HL-60 (cell line): ENCODE results near the gene GPER1.

Experiments
- DNase-seq, 2 experiments: peaks; one replicate each; pipeline ENCODE4 v3.0.0-alpha.2; 2010 to 2020; ENCODE audit warnings: low read depth in 1 of 2, low spot score in 1 of 2
- H3K27ac ChIP-seq: fragments of 250-450 bp; sonication (Bioruptor Pico); replicated peaks from 2 replicates; pipeline ENCODE4 v1.5.1; 2020; ENCODE audit warnings: mild to moderate bottlenecking, moderate library complexity
- H3K27me3 ChIP-seq: fragments of 250-450 bp; sonication (Bioruptor Pico); 2 replicates; pipeline ENCODE4 v1.5.1; 2021; ENCODE audit warnings: mild to moderate bottlenecking, moderate library complexity; ENCODE audit not compliant: insufficient read depth, poor library complexity, severe bottlenecking
- H3K4me3 ChIP-seq: replicated peaks from 2 replicates; pipeline ENCODE4 v1.5.1; 2011; ENCODE audit warnings: mild to moderate bottlenecking, control low read depth, low read length; ENCODE audit not compliant: insufficient read depth
- GABPA ChIP-seq: IDR thresholded peaks from 2 replicates; pipeline ENCODE4 v1.6.1; 2012; ENCODE audit warnings: low read depth
- POLR2AphosphoS5 ChIP-seq: IDR thresholded peaks from 2 replicates; pipeline ENCODE4 v1.6.1; 2012; ENCODE audit warnings: low read depth
- SPI1 ChIP-seq: IDR thresholded peaks from 2 replicates; pipeline ENCODE4 v1.6.1; 2012; ENCODE audit warnings: low read depth, mild to moderate bottlenecking, borderline replicate concordance
- TF ChIP-seq, protein P1 (sequence below): IDR thresholded peaks from one replicate; pipeline ENCODE4 v1.5.1; 2011; ENCODE audit warnings: low read length, control low read depth, inconsistent platforms; ENCODE audit not compliant: insufficient read depth
- TF ChIP-seq, protein P2 (sequence below): IDR thresholded peaks from 2 replicates; pipeline ENCODE4 v1.6.1; 2012; ENCODE audit warnings: low read depth; ENCODE audit not compliant: insufficient replicate concordance

The GPER1 gene

DNA sequence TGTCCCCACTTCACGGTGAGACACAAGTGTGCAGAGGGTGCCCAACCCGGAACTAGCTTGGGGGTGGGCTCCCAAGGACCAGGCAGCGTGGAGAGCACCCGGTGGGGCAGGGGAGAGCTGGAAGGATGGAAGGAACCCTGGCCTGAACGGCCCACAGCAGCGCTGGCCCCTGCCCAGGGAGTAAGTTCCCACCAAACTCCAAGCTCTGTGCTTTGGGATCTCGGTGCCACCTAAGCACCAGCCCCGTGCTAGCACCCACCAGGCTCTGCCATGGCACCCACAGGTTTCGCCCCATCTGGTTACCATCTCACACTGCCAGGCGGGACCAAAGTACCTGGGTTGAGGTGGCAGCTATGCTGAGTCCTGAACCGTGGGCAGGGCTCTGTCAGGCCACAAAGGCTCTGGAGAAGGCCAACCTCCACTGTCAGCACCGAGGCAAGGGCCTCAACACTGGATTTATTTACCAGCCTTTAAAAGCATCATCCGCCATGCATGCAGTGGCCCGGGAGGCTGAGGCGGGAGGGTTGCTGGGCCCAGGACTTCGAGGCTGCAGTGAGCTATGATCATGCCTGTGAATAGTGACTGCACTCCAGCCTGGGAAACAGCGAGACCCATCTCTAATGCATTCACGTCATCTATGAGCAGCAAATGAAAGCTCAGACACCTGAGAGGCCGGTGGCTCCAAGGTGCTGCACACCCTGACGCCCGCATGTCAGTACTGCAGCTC, 16.0 kb downstream of the GPER1 start:
- TF ChIP-seq, protein P1, sequence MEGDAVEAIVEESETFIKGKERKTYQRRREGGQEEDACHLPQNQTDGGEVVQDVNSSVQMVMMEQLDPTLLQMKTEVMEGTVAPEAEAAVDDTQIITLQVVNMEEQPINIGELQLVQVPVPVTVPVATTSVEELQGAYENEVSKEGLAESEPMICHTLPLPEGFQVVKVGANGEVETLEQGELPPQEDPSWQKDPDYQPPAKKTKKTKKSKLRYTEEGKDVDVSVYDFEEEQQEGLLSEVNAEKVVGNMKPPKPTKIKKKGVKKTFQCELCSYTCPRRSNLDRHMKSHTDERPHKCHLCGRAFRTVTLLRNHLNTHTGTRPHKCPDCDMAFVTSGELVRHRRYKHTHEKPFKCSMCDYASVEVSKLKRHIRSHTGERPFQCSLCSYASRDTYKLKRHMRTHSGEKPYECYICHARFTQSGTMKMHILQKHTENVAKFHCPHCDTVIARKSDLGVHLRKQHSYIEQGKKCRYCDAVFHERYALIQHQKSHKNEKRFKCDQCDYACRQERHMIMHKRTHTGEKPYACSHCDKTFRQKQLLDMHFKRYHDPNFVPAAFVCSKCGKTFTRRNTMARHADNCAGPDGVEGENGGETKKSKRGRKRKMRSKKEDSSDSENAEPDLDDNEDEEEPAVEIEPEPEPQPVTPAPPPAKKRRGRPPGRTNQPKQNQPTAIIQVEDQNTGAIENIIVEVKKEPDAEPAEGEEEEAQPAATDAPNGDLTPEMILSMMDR: no peak
- TF ChIP-seq, protein P2, sequence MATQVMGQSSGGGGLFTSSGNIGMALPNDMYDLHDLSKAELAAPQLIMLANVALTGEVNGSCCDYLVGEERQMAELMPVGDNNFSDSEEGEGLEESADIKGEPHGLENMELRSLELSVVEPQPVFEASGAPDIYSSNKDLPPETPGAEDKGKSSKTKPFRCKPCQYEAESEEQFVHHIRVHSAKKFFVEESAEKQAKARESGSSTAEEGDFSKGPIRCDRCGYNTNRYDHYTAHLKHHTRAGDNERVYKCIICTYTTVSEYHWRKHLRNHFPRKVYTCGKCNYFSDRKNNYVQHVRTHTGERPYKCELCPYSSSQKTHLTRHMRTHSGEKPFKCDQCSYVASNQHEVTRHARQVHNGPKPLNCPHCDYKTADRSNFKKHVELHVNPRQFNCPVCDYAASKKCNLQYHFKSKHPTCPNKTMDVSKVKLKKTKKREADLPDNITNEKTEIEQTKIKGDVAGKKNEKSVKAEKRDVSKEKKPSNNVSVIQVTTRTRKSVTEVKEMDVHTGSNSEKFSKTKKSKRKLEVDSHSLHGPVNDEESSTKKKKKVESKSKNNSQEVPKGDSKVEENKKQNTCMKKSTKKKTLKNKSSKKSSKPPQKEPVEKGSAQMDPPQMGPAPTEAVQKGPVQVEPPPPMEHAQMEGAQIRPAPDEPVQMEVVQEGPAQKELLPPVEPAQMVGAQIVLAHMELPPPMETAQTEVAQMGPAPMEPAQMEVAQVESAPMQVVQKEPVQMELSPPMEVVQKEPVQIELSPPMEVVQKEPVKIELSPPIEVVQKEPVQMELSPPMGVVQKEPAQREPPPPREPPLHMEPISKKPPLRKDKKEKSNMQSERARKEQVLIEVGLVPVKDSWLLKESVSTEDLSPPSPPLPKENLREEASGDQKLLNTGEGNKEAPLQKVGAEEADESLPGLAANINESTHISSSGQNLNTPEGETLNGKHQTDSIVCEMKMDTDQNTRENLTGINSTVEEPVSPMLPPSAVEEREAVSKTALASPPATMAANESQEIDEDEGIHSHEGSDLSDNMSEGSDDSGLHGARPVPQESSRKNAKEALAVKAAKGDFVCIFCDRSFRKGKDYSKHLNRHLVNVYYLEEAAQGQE: no peak
- no peak for TF ChIP-seq GABPA
- TF ChIP-seq SPI1: no peak
- TF ChIP-seq POLR2AphosphoS5: no peak

DNA sequence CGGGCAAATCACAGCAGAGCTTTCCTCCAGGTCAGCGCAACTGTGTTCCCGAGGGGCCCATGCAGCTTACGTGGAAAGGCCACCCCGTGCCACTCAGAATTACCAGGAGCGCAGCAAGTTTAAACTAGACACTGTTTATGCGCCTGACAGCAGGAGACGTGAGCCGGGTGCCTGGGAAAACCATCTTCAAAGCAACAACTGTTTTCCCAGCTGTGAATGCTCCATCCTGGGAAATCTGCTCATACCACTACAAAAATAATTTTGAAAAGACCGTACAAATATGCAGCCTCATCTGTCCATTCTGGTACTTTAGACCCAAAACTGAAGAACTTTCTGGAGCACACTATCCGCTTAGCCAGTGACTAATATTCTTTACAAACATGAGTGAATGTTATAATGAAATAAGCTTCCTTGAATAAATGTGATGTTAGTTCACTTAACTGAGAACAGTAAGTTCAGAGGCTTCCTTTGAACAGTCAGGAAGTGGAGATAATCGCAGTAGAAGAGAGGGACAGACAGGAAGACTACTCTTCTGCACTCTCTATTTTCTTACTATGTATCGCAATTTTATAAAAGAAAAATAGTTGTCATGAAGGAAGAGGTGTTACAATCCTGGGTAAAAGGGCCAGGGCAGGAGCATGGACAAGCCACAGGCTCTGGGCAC, 16.7 kb downstream of the GPER1 start:
- Histone ChIP-seq H3K27ac (no peak overlapping the region), H3K4me3 (no peak overlapping the region), H3K27me3 (no peaks in the 10 kb centered on the region)
- DNase-seq: no peak
- TF ChIP-seq POLR2AphosphoS5 (no peak), GABPA (no peak), SPI1 (no peak)
- TF ChIP-seq, protein P2: no peak
- TF ChIP-seq, protein P1: no peak

More for the DNA sequence above, 16.0 kb downstream of the GPER1 start:
- no peak for DNase-seq
- no peak overlapping the region for H3K4me3 ChIP-seq
- no peak overlapping the region for H3K27ac ChIP-seq
- no peaks in the 10 kb centered on the region for H3K27me3 ChIP-seq

DNA sequence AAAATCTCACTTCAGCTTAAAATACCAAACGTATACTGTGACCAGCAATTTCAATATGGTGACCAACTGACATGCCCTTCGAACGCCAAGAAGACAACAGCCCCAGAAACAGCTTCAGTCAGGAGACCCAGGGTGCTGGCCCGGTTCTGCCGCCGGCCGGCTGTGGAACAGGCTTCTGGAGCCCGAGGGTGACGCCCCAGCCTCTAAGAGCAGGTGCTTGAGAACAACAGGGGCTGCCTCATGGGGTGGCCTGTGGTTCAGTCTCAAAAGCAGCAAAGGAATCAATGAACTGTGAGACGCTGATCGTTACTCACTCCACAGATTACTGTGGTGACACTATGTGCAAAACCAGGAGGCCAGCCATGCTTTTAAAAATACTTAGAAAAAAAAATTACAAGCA, 17.3 kb downstream of the GPER1 start:
- H3K4me3 ChIP-seq: no peak overlapping the region
- H3K27ac ChIP-seq: no peak overlapping the region
- DNase-seq: no peak
- no peaks in the 10 kb centered on the region for H3K27me3 ChIP-seq
- TF ChIP-seq SPI1 (no peak), POLR2AphosphoS5 (no peak), GABPA (no peak)
- TF ChIP-seq, protein P2: no peak
- TF ChIP-seq, protein P1: no peak
